ENCODE data around the gene HOXA13.

- TF ChIP-seq CTCF (optimal IDR thresholded peaks at IDR 0.05 in 1 of 3, IDR thresholded peaks at IDR 0.05 in 1 of 3, conservative IDR thresholded peaks at IDR 0.05 in 1 of 3; ENCODE audit: extremely low read depth in 1 of 3, insufficient read depth in 2 of 3, low read length in 3 of 3) (no peak), EZH2 (IDR thresholded peaks at IDR 0.05; ENCODE audit: low read length) (no peak)
These were observed 44.7 kb downstream of the HOXA13 start for GRCh38 chr7:27154901-27155815.

Measured in keratinocyte (primary cell).